ENCODE results near the gene RANBP3. TPM values are rescaled to one million over a fixed set of nuclear protein-coding genes. Genes with fewer than 3 reads are reported as not detected.

Gene RANBP3
- total RNA-seq, 1 experiment from 2014 or later = 59.5 TPM

GRCh38 chr19:5933391-5934068, 44.4 kb downstream of the RANBP3 start:
- Mint-ChIP-seq H3K4me3 (ENCODE audit: unreplicated experiment) (no peak overlapping the region), H3K27ac (ENCODE audit: low read depth, unreplicated experiment) (no peak overlapping the region), H3K9me3 (ENCODE audit: unreplicated experiment) (no peaks in the 10 kb centered on the region), H3K36me3 (ENCODE audit: insufficient read depth, unreplicated experiment) (peaks cover 48% of the 10 kb centered on the region), H3K27me3 (ENCODE audit: insufficient read depth, unreplicated experiment) (no peaks in the 10 kb centered on the region), H3K4me1 (ENCODE audit: insufficient read depth, unreplicated experiment) (no peaks in the 10 kb centered on the region)
- intact Hi-C loops (cut with micrococcal nuclease) = no loop called here
- DNase-seq (ENCODE audit: unreplicated experiment) = no peak
- TF ChIP-seq CTCF (IDR thresholded peaks at IDR 0.05; ENCODE audit: unreplicated experiment) = no peak
- ChIA-PET POLR2A (no interaction called here), CTCF (interaction anchor here (0.7 kb wide), 1 partner anchor 52 kb away, joined by 3 read pairs; no protein-coding TSS in a partner anchor)
- no TSS peak for BruUV-seq (replicated peaks)

GRCh38 chr19:5932609-5933262, 45.2 kb downstream of the RANBP3 start:
- CTCF ChIA-PET = no interaction called here
- Mint-ChIP-seq H3K27ac (ENCODE audit: low read depth, unreplicated experiment) (no peak overlapping the region), H3K4me3 (ENCODE audit: unreplicated experiment) (no peak overlapping the region), H3K27me3 (ENCODE audit: insufficient read depth, unreplicated experiment) (no peaks in the 10 kb centered on the region), H3K36me3 (ENCODE audit: insufficient read depth, unreplicated experiment) (peaks cover 46% of the 10 kb centered on the region), H3K9me3 (ENCODE audit: unreplicated experiment) (no peaks in the 10 kb centered on the region), H3K4me1 (ENCODE audit: insufficient read depth, unreplicated experiment) (no peaks in the 10 kb centered on the region)
- BruUV-seq (replicated peaks) = no TSS peak
- intact Hi-C loops (cut with micrococcal nuclease) = no loop called here
- POLR2A ChIA-PET = no interaction called here
- no peak for DNase-seq (ENCODE audit: unreplicated experiment)
- TF ChIP-seq CTCF (IDR thresholded peaks at IDR 0.05; ENCODE audit: unreplicated experiment) = no peak

GRCh38 chr19:5932146-5932545, 45.8 kb downstream of the RANBP3 start:
- BruUV-seq (replicated peaks) = no TSS peak
- Mint-ChIP-seq H3K4me3 (ENCODE audit: unreplicated experiment) (no peak overlapping the region), H3K9me3 (ENCODE audit: unreplicated experiment) (no peaks in the 10 kb centered on the region), H3K36me3 (ENCODE audit: insufficient read depth, unreplicated experiment) (peaks cover 40% of the 10 kb centered on the region), H3K27ac (ENCODE audit: low read depth, unreplicated experiment) (no peak overlapping the region), H3K4me1 (ENCODE audit: insufficient read depth, unreplicated experiment) (no peaks in the 10 kb centered on the region), H3K27me3 (ENCODE audit: insufficient read depth, unreplicated experiment) (no peaks in the 10 kb centered on the region)
- no peak for DNase-seq (ENCODE audit: unreplicated experiment)
- ChIA-PET POLR2A (no interaction called here), CTCF (no interaction called here)
- no peak for TF ChIP-seq CTCF (IDR thresholded peaks at IDR 0.05; ENCODE audit: unreplicated experiment)
- intact Hi-C loops (cut with micrococcal nuclease) = no loop called here

- no peaks in the 10 kb centered on the region for H3K27me3 Mint-ChIP-seq (ENCODE audit: insufficient read depth, unreplicated experiment)
- POLR2A ChIA-PET = no interaction called here
- no peak overlapping the region for H3K27ac Mint-ChIP-seq (ENCODE audit: low read depth, unreplicated experiment)
- intact Hi-C loops (cut with micrococcal nuclease) = no loop called here
- no peaks in the 10 kb centered on the region for H3K9me3 Mint-ChIP-seq (ENCODE audit: unreplicated experiment)
- DNase-seq (ENCODE audit: unreplicated experiment) = no peak
- H3K4me3 Mint-ChIP-seq (ENCODE audit: unreplicated experiment) = no peak overlapping the region
- no peak for TF ChIP-seq CTCF (IDR thresholded peaks at IDR 0.05; ENCODE audit: unreplicated experiment)
- CTCF ChIA-PET = interaction anchor here (0.5 to 0.6 kb wide), 2 partner anchors 127 to 980 kb away, joined by 3 read pairs; no protein-coding TSS in a partner anchor
- peaks cover 35% of the 10 kb centered on the region for H3K36me3 Mint-ChIP-seq (ENCODE audit: insufficient read depth, unreplicated experiment)
- no peaks in the 10 kb centered on the region for H3K4me1 Mint-ChIP-seq (ENCODE audit: insufficient read depth, unreplicated experiment)
- no TSS peak for BruUV-seq (replicated peaks)
Measured at GRCh38 chr19:5931251-5931650, 46.7 kb downstream of the RANBP3 start.

Measured in MCF 10A (cell line).